ENCODE results near the gene GAS1.

The GAS1 gene

GRCh38 chr9:86941197-86941596 lies 6.1 kb downstream of the GAS1 start:
- in situ Hi-C loops (cut with HindIII; ENCODE audit: low pct_ligation_motif_present, low pct_unique_long_range_greater_than_20kb, low sequenced_read_pairs): no loop called here
- DNase-seq: no peak

GRCh38 chr9:86940774-86941173 lies 6.5 kb downstream of the GAS1 start:
- in situ Hi-C loops (cut with HindIII; ENCODE audit: low pct_ligation_motif_present, low pct_unique_long_range_greater_than_20kb, low sequenced_read_pairs): no loop called here
- no peak for DNase-seq

- in situ Hi-C loops (cut with HindIII; ENCODE audit: low pct_ligation_motif_present, low pct_unique_long_range_greater_than_20kb, low sequenced_read_pairs): no loop called here
- DNase-seq: no peak
These were observed 7.4 kb downstream of the GAS1 start for GRCh38 chr9:86939891-86940290.

GRCh38 chr9:86939321-86939720 lies 8.0 kb downstream of the GAS1 start:
- DNase-seq: no peak
- in situ Hi-C loops (cut with HindIII; ENCODE audit: low pct_ligation_motif_present, low pct_unique_long_range_greater_than_20kb, low sequenced_read_pairs): no loop called here

- no peak for DNase-seq
- in situ Hi-C loops (cut with HindIII; ENCODE audit: low pct_ligation_motif_present, low pct_unique_long_range_greater_than_20kb, low sequenced_read_pairs): no loop called here
These were observed 8.5 kb downstream of the GAS1 start for GRCh38 chr9:86938780-86939179.

- no peak for DNase-seq
- in situ Hi-C loops (cut with HindIII; ENCODE audit: low pct_ligation_motif_present, low pct_unique_long_range_greater_than_20kb, low sequenced_read_pairs): no loop called here
These were observed 21.2 kb downstream of the GAS1 start for GRCh38 chr9:86926145-86926544.

GRCh38 chr9:86925686-86926085 lies 21.6 kb downstream of the GAS1 start:
- in situ Hi-C loops (cut with HindIII; ENCODE audit: low pct_ligation_motif_present, low pct_unique_long_range_greater_than_20kb, low sequenced_read_pairs): no loop called here
- DNase-seq: no peak

GRCh38 chr9:86924206-86924605 lies 23.1 kb downstream of the GAS1 start:
- no peak for DNase-seq
- in situ Hi-C loops (cut with HindIII; ENCODE audit: low pct_ligation_motif_present, low pct_unique_long_range_greater_than_20kb, low sequenced_read_pairs): no loop called here

GRCh38 chr9:86921151-86921923 lies 26.0 kb downstream of the GAS1 start:
- in situ Hi-C loops (cut with HindIII; ENCODE audit: low pct_ligation_motif_present, low pct_unique_long_range_greater_than_20kb, low sequenced_read_pairs): no loop called here
- no peak for DNase-seq

GRCh38 chr9:86918556-86918955 lies 28.8 kb downstream of the GAS1 start:
- no peak for DNase-seq
- in situ Hi-C loops (cut with HindIII; ENCODE audit: low pct_ligation_motif_present, low pct_unique_long_range_greater_than_20kb, low sequenced_read_pairs): no loop called here

- in situ Hi-C loops (cut with HindIII; ENCODE audit: low pct_ligation_motif_present, low pct_unique_long_range_greater_than_20kb, low sequenced_read_pairs): no loop called here
- DNase-seq: no peak
These were observed 35.1 kb downstream of the GAS1 start for GRCh38 chr9:86912210-86912609.

GRCh38 chr9:86909388-86909787 lies 37.9 kb downstream of the GAS1 start:
- in situ Hi-C loops (cut with HindIII; ENCODE audit: low pct_ligation_motif_present, low pct_unique_long_range_greater_than_20kb, low sequenced_read_pairs): no loop called here
- no peak for DNase-seq

- in situ Hi-C loops (cut with HindIII; ENCODE audit: low pct_ligation_motif_present, low pct_unique_long_range_greater_than_20kb, low sequenced_read_pairs): no loop called here
- no peak for DNase-seq
These were observed 39.0 kb downstream of the GAS1 start for GRCh38 chr9:86908261-86908660.

GRCh38 chr9:86907346-86907745 lies 40.0 kb downstream of the GAS1 start:
- no peak for DNase-seq
- in situ Hi-C loops (cut with HindIII; ENCODE audit: low pct_ligation_motif_present, low pct_unique_long_range_greater_than_20kb, low sequenced_read_pairs): no loop called here

- no peak for DNase-seq
- in situ Hi-C loops (cut with HindIII; ENCODE audit: low pct_ligation_motif_present, low pct_unique_long_range_greater_than_20kb, low sequenced_read_pairs): no loop called here
These were observed 43.6 kb downstream of the GAS1 start for GRCh38 chr9:86903734-86904085.

GRCh38 chr9:86902991-86903733 lies 44.1 kb downstream of the GAS1 start:
- in situ Hi-C loops (cut with HindIII; ENCODE audit: low pct_ligation_motif_present, low pct_unique_long_range_greater_than_20kb, low sequenced_read_pairs): no loop called here
- DNase-seq: no peak

GRCh38 chr9:86902586-86902985 lies 44.7 kb downstream of the GAS1 start:
- no peak for DNase-seq
- in situ Hi-C loops (cut with HindIII; ENCODE audit: low pct_ligation_motif_present, low pct_unique_long_range_greater_than_20kb, low sequenced_read_pairs): no loop called here

- in situ Hi-C loops (cut with HindIII; ENCODE audit: low pct_ligation_motif_present, low pct_unique_long_range_greater_than_20kb, low sequenced_read_pairs): no loop called here
These were observed 45.1 kb downstream of the GAS1 start for GRCh38 chr9:86902176-86902575.

GRCh38 chr9:86901511-86901910 lies 45.8 kb downstream of the GAS1 start:
- in situ Hi-C loops (cut with HindIII; ENCODE audit: low pct_ligation_motif_present, low pct_unique_long_range_greater_than_20kb, low sequenced_read_pairs): no loop called here
- DNase-seq: no peak

More at GRCh38 chr9:86902176-86902575, 45.1 kb downstream of the GAS1 start:
- DNase-seq: no peak

Data from ACHN (cell line).